Inflammatory macrophage treated with lipopolysaccharide for 4 hours (primary cell): ENCODE results near the gene CYTH3.
"Not testable (repeated sequence)": the region's sequence is repeated elsewhere in the genome, so short reads cannot be mapped to it uniquely, and the experiment has no call there.

Experiments
- DNase-seq: peaks from one replicate; pipeline ENCODE4 v3.0.0-alpha.2; 2020

The CYTH3 gene

GRCh38 chr7:6272481-6273323 is at the start of gene CYTH3:
CYTH3 (minus strand) TSS chr7:6272624; CDS start chr7:6272507, 117 bp downstream.
- peak; percentile 85 for DNase-seq

- DNase-seq, result no peak
These were observed 48.4 kb upstream of the CYTH3 start for GRCh38 chr7:6320791-6321190.

GRCh38 chr7:6317797-6318438 is 45.5 kb upstream of the CYTH3 start:
- peak; percentile 32 for DNase-seq

- no peak for DNase-seq
These were observed 43.8 kb upstream of the CYTH3 start for GRCh38 chr7:6316226-6316625.

- DNase-seq, result no peak
These were observed 43.3 kb upstream of the CYTH3 start for GRCh38 chr7:6315746-6316145.

- no peak for DNase-seq
These were observed 38.0 kb upstream of the CYTH3 start for GRCh38 chr7:6310271-6310993.

- DNase-seq, result peak; percentile 3
These were observed 35.3 kb upstream of the CYTH3 start for GRCh38 chr7:6307762-6308161.

- DNase-seq, result no peak
These were observed 34.0 kb upstream of the CYTH3 start for GRCh38 chr7:6306471-6306870.

- no peak for DNase-seq
These were observed 32.9 kb upstream of the CYTH3 start for GRCh38 chr7:6305330-6305729.

GRCh38 chr7:6301446-6301845 is 29.0 kb upstream of the CYTH3 start:
- DNase-seq, result not testable (repeated sequence)

- DNase-seq, result no peak
These were observed 27.4 kb upstream of the CYTH3 start for GRCh38 chr7:6299774-6300173.

- no peak for DNase-seq
These were observed 22.4 kb upstream of the CYTH3 start for GRCh38 chr7:6294839-6295238.

- DNase-seq, result peak; percentile 19
These were observed 20.8 kb upstream of the CYTH3 start for GRCh38 chr7:6293202-6293601.

- DNase-seq, result not testable (repeated sequence)
These were observed 19.5 kb upstream of the CYTH3 start for GRCh38 chr7:6291941-6292340.

- no peak for DNase-seq
These were observed 19.1 kb upstream of the CYTH3 start for GRCh38 chr7:6291531-6291930.

- no peak for DNase-seq
These were observed 17.9 kb upstream of the CYTH3 start for GRCh38 chr7:6290319-6290741.

GRCh38 chr7:6288270-6288860 is 15.9 kb upstream of the CYTH3 start:
- no peak for DNase-seq

GRCh38 chr7:6286486-6286885 is 14.1 kb upstream of the CYTH3 start:
- no peak for DNase-seq

- DNase-seq, result no peak
These were observed 12.3 kb upstream of the CYTH3 start for GRCh38 chr7:6284461-6285360.

GRCh38 chr7:6284055-6284400 is 11.6 kb upstream of the CYTH3 start:
- DNase-seq, result no peak

GRCh38 chr7:6283391-6284054 is 11.1 kb upstream of the CYTH3 start:
- not testable (repeated sequence) for DNase-seq

- no peak for DNase-seq
These were observed 7.5 kb upstream of the CYTH3 start for GRCh38 chr7:6279937-6280336.
